Thymus (tissue), 11 donors: ENCODE results near the gene SEPTIN10. TPM values are rescaled to one million over a fixed set of nuclear protein-coding genes. Genes with fewer than 3 reads are reported as not detected.

Experiments
- DNase-seq, 9 donors: peaks; one replicate each; pipeline ENCODE4 v3.0.0-alpha.2; 2013; ENCODE audit warnings: low spot score in 9 of 9, low read depth in 6 of 9, missing footprints in 1 of 9
- H3K27ac ChIP-seq, 2 donors: one replicate each; pipeline ENCODE4 v1.5.1; 2013; ENCODE audit warnings: control low read depth in 1 of 2, low read depth in 1 of 2, low read length in 1 of 2, mild to moderate bottlenecking in 1 of 2, moderate library complexity in 1 of 2
- H3K27me3 ChIP-seq, 2 donors: one replicate each; pipeline ENCODE4 v1.5.1; 2013; ENCODE audit warnings: low read length in 1 of 2; ENCODE audit not compliant: control insufficient read depth in 2 of 2, insufficient read depth in 1 of 2
- H3K36me3 ChIP-seq, 2 donors: one replicate each; pipeline ENCODE4 v1.5.1; 2013; ENCODE audit warnings: low read length in 1 of 2, mild to moderate bottlenecking in 1 of 2, moderate library complexity in 1 of 2; ENCODE audit not compliant: control insufficient read depth in 2 of 2, insufficient read depth in 2 of 2
- H3K4me1 ChIP-seq, 2 donors: one replicate each; pipeline ENCODE4 v1.5.1; 2013; ENCODE audit warnings: low read length in 2 of 2; ENCODE audit not compliant: control insufficient read depth in 2 of 2, insufficient read depth in 2 of 2
- H3K4me3 ChIP-seq, 2 donors: one replicate each; pipeline ENCODE4 v1.5.1; 2013; ENCODE audit warnings: low read length in 2 of 2, control low read depth in 1 of 2, mild to moderate bottlenecking in 1 of 2
- H3K9me3 ChIP-seq, 2 donors: one replicate each; pipeline ENCODE4 v1.5.1; 2013; ENCODE audit warnings: low read length in 1 of 2, mild to moderate bottlenecking in 1 of 2; ENCODE audit not compliant: control insufficient read depth in 2 of 2, insufficient read depth in 1 of 2
- WGBS: extraction: QIAGEN DNeasy Blood & Tissue Kit; methylation state at CpG from one replicate; pipeline ENCODE4 v1.1.7; 2013; 5-methylcytosine and 5-hydroxymethylcytosine counted together
- polyA plus RNA-seq: library from polyadenylated mRNA; stranded (reverse); fragments of 200-250 nt; gene quantifications from one replicate; pipeline ENCODE4 v1.2.3, GENCODE V29; 2013
- total RNA-seq: library from RNA; stranded (reverse); fragments of 120-200 nt; gene quantifications from one replicate; pipeline ENCODE4 v1.2.4, GENCODE V29; 2013
- donor health status: healthy.

SEPTIN10 gene
- total and polyA plus RNA-seq, 2 donors = 27.3 to 42.4 TPM

DNA sequence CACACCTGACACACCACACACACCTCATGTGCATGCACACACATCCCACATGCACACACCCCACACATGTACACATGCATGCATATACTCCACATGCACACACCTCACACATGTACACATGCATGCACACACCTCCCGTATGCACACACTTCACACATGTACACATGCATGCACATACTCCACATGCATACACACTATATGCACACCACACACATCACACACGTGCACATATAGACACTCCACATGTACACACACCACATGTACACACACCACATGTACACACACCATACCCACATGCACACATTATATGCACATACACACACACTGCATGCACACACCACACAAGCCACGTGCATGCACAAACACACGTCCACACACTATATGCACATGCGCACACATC lies 100.5 kb downstream of the SEPTIN10 start:
- 97% methylated on average over 5 of the region's 5 CpGs for WGBS
- H3K27ac ChIP-seq = no peak overlapping the region

GRCh38 chr2:109512076-109512475 lies 101.7 kb downstream of the SEPTIN10 start:
- H3K36me3 ChIP-seq = no peaks in the 10 kb centered on the region
- no peak for DNase-seq
- H3K27me3 ChIP-seq = no peaks in the 10 kb centered on the region
- no peak overlapping the region for H3K4me3 ChIP-seq
- peaks cover 0 to 16% of the 10 kb centered on the region in 2 donors for H3K4me1 ChIP-seq
- H3K27ac ChIP-seq = no peak overlapping the region
- no peaks in the 10 kb centered on the region for H3K9me3 ChIP-seq
- WGBS = 90% methylated on average over 5 of the region's 5 CpGs

More for the DNA sequence above, 100.5 kb downstream of the SEPTIN10 start:
- Histone ChIP-seq H3K36me3 (no peaks in the 10 kb centered on the region), H3K4me1 (peaks cover 0 to 22% of the 10 kb centered on the region in 2 donors), H3K27me3 (no peaks in the 10 kb centered on the region), H3K4me3 (no peak overlapping the region), H3K9me3 (no peaks in the 10 kb centered on the region)
- DNase-seq = no peak

DNA sequence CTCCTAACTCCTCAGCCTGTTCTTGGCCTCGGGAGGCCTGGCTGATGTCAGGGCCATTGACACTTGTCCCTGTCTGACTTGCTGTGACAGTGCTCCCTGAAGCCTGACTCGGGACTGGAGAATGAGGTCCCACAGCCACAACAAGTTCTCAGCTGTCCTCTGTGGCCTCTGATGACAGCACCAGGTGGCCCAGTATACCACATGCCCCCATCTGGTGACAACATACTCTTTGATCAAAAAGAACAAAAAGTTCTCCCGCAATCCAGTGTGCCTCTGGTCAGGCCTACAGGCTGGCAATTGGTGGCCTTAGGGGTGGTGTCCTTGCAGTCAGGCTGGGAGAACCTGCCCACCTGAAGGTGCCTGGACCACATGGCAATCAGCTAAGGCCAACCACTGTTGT lies 102.6 kb downstream of the SEPTIN10 start:
- no peaks in the 10 kb centered on the region for H3K36me3 ChIP-seq
- WGBS = 57% methylated on average over 3 of the region's 3 CpGs
- no peaks in the 10 kb centered on the region for H3K9me3 ChIP-seq
- H3K27me3 ChIP-seq = no peaks in the 10 kb centered on the region
- H3K4me3 ChIP-seq = no peak overlapping the region
- peaks cover 0 to 20% of the 10 kb centered on the region in 2 donors for H3K4me1 ChIP-seq
- no peak for DNase-seq
- no peak overlapping the region for H3K27ac ChIP-seq

DNA sequence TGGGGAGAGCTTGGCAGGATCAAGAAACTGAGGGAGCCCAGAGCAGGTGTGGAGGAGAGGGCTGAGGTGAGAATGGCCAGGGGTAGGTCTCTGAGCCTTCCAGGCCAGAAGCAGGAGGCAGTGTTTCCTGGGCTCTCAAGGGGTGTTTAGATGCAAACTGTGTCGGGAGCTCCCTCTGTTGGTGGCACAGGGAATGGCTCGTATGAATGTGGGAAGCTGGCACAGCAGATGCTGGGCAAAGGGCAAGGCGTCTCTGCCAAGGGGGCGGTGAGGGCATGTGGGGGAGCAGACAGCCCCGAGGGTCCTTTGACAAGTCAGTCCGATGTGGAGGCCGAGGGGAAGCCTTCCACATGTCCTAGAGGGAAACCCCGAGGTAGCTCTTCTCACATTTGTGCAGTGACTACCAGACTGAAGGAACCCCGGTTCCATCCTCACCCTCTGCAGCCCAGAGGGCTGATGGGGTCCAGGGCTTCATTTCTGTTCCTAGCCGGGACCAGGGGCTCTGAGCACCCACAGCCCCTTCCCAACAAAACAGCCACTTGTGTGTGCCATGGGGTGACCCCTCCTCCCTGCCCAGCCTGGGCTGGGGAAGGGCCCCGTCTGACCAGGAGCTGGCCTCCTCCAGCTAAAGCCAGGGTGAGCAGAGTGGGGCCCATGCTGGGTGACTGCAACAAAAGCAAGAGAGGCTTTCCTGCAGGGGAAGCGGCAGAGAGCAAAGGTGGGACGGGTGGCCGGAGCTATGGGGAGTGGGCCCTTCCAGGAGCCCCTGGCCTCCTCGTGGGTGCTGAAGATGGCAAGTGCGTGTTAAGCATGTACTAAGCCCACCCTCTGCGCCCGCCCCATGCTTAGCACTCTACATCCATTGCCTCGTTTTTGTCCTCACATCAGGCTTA lies 103.4 kb downstream of the SEPTIN10 start:
- H3K4me3 ChIP-seq = no peak overlapping the region
- DNase-seq = peak; percentile 40 to 83 (median 67)
- H3K27me3 ChIP-seq = no peaks in the 10 kb centered on the region
- no peaks in the 10 kb centered on the region for H3K36me3 ChIP-seq
- H3K9me3 ChIP-seq = no peaks in the 10 kb centered on the region
- 66% methylated on average over 19 of the region's 19 CpGs for WGBS
- peaks cover 0 to 20% of the 10 kb centered on the region in 2 donors for H3K4me1 ChIP-seq
- H3K27ac ChIP-seq = no peak overlapping the region

DNA sequence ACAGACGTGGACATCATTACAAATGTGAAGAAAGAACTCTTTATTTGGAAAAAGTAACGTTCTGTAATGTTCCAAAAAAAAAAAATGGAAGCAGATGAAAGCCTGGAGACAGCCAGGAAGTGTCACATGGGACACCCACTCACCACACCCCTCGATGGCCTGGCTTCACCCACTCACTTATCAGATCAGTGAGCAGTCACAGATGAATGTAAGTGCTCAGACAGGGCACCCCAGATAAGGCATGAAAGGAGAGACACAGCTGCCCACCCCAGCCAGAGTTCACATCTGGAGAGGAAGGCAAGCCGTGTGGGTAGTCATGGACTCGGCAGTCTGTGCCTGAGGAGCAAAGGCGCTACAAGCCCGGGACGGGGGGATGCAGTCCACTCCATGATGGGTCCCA lies 105.2 kb downstream of the SEPTIN10 start:
- no peaks in the 10 kb centered on the region for H3K27me3 ChIP-seq
- no peak for DNase-seq

GRCh38 chr2:109507828-109508227 lies 105.9 kb downstream of the SEPTIN10 start:
- H3K36me3 ChIP-seq = no peaks in the 10 kb centered on the region
- no peak overlapping the region for H3K4me3 ChIP-seq
- peaks cover 0 to 6% of the 10 kb centered on the region in 2 donors for H3K4me1 ChIP-seq
- no peaks in the 10 kb centered on the region for H3K9me3 ChIP-seq
- H3K27ac ChIP-seq = no peak overlapping the region
- H3K27me3 ChIP-seq = no peaks in the 10 kb centered on the region
- WGBS = 81% methylated on average over 6 of the region's 6 CpGs
- no peak for DNase-seq

More for the DNA sequence above, 105.2 kb downstream of the SEPTIN10 start:
- no peak overlapping the region for H3K4me3 ChIP-seq
- H3K9me3 ChIP-seq = no peaks in the 10 kb centered on the region
- H3K4me1 ChIP-seq = peaks cover 0 to 8% of the 10 kb centered on the region in 2 donors
- H3K36me3 ChIP-seq = no peaks in the 10 kb centered on the region
- no peak overlapping the region for H3K27ac ChIP-seq
- WGBS = 86% methylated on average over 8 of the region's 8 CpGs

- no peak overlapping the region for H3K4me3 ChIP-seq
- WGBS = 12% methylated on average over 7 of the region's 7 CpGs
- no peaks in the 10 kb centered on the region for H3K9me3 ChIP-seq
- peak in 1 of 9 donors; percentile 27 for DNase-seq
- H3K27me3 ChIP-seq = no peaks in the 10 kb centered on the region
- H3K4me1 ChIP-seq = peaks cover 0 to 6% of the 10 kb centered on the region in 2 donors
- H3K27ac ChIP-seq = no peak overlapping the region
- H3K36me3 ChIP-seq = no peaks in the 10 kb centered on the region
These were observed 106.5 kb downstream of the SEPTIN10 start for GRCh38 chr2:109507217-109507616.

DNA sequence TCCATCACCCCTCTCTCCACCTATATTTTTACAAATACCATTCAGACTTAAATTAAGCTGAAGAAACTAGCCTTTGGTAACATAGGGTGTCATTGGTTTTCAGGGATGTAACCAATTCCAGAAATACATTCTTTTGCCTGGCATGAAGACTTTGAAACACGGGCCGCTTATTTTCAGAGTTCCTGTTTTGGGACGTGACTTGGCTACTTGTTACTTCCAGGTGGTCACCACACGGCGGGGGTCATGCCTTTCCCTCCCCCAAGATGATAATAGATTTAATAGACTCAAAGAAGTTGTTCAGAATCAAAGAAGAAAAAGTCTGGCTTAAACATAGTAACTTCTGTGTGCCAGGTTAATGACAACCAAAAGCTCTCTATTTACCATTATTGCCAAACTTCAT lies 110.6 kb downstream of the SEPTIN10 start:
- Histone ChIP-seq H3K4me1 (peaks cover 0 to 29% of the 10 kb centered on the region in 2 donors), H3K4me3 (no peak overlapping the region), H3K27me3 (no peaks in the 10 kb centered on the region), H3K9me3 (no peaks in the 10 kb centered on the region), H3K36me3 (no peaks in the 10 kb centered on the region), H3K27ac (no peak overlapping the region)
- no peak for DNase-seq
- WGBS = 43% methylated on average over 5 of the region's 5 CpGs

DNA sequence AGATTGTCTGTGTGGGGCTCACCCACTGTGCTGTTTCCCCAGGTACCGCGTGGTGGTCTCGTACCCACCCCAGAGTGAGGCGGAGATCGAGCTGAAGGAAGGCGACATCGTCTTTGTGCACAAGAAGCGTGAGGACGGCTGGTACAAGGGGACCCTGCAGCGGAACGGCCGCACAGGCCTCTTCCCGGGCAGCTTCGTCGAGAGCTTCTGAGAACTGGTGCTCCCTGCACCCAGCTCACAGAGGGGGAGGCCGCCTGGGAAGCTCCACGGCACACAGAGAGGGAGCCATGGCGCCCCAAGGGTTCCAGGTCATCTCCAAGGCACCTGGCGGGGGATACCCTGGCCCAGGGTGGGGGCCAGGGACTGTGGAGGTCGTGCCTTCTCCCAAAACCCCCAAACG lies 112.3 kb downstream of the SEPTIN10 start:
- no peak overlapping the region for H3K27ac ChIP-seq
- WGBS = 86% methylated on average over 21 of the region's 21 CpGs
- H3K4me3 ChIP-seq = no peak overlapping the region
- no peaks in the 10 kb centered on the region for H3K27me3 ChIP-seq
- no peaks in the 10 kb centered on the region for H3K36me3 ChIP-seq
- H3K9me3 ChIP-seq = no peaks in the 10 kb centered on the region
- no peak for DNase-seq
- peaks cover 0 to 31% of the 10 kb centered on the region in 2 donors for H3K4me1 ChIP-seq
